ENCODE results near the gene RASGRP4.

The RASGRP4 gene

GRCh38 chr19:38409631-38410133, 16.3 kb downstream of the RASGRP4 start:
- Histone ChIP-seq H3F3A (ENCODE audit: insufficient read depth, low read length) (no peaks in the 10 kb centered on the region), H3K79me2 (ENCODE audit: insufficient read depth, low read length) (no peaks in the 10 kb centered on the region), H3K9me3 (ENCODE audit: low read length) (no peaks in the 10 kb centered on the region), H3K27me3 (ENCODE audit: insufficient read depth, low read length) (no peaks in the 10 kb centered on the region; the same call in 1 of the 2 replicates), H3K36me3 (ENCODE audit: insufficient read depth, low read length) (peaks cover 8% of the 10 kb centered on the region; the same call in 1 of the 2 replicates), H3K4me3 (ENCODE audit: low read depth, low read length, poor library complexity, severe bottlenecking) (no peak overlapping the region), H4K20me1 (ENCODE audit: insufficient read depth, low read length) (no peaks in the 10 kb centered on the region), H3K9me2 (ENCODE audit: low read depth, low read length) (no peaks in the 10 kb centered on the region), H3K27ac (ENCODE audit: low read depth, low read length, poor library complexity, severe bottlenecking) (no peak overlapping the region), H3K4me1 (ENCODE audit: insufficient read depth, low read length, severe bottlenecking) (no peaks in the 10 kb centered on the region), H3K9ac (ENCODE audit: low read length) (no peak overlapping the region), H2AFZ (ENCODE audit: low read length) (no peak overlapping the region), H3K4me2 (ENCODE audit: low read length) (no peak overlapping the region)
- TF ChIP-seq EZH2 (IDR thresholded peaks at IDR 0.05; ENCODE audit: borderline replicate concordance, low read length) = no peak
- TF ChIP-seq CTCF (IDR thresholded peaks at IDR 0.05; ENCODE audit: low read length) = no peak

- Histone ChIP-seq H3K79me2 (ENCODE audit: insufficient read depth, low read length) (no peaks in the 10 kb centered on the region), H2AFZ (ENCODE audit: low read length) (no peak overlapping the region), H3K4me3 (ENCODE audit: low read depth, low read length, poor library complexity, severe bottlenecking) (no peak overlapping the region), H3K9me2 (ENCODE audit: low read depth, low read length) (no peaks in the 10 kb centered on the region), H3K9ac (ENCODE audit: low read length) (no peak overlapping the region), H3K36me3 (ENCODE audit: insufficient read depth, low read length) (peaks cover 8% of the 10 kb centered on the region; the same call in 1 of the 2 replicates), H3K4me1 (ENCODE audit: insufficient read depth, low read length, severe bottlenecking) (peaks cover 10% of the 10 kb centered on the region), H3F3A (ENCODE audit: insufficient read depth, low read length) (no peaks in the 10 kb centered on the region), H4K20me1 (ENCODE audit: insufficient read depth, low read length) (no peaks in the 10 kb centered on the region), H3K4me2 (ENCODE audit: low read length) (no peak overlapping the region), H3K27me3 (ENCODE audit: insufficient read depth, low read length) (no peaks in the 10 kb centered on the region), H3K9me3 (ENCODE audit: low read length) (no peaks in the 10 kb centered on the region), H3K27ac (ENCODE audit: low read depth, low read length, poor library complexity, severe bottlenecking) (no peak overlapping the region)
- TF ChIP-seq EZH2 (IDR thresholded peaks at IDR 0.05; ENCODE audit: borderline replicate concordance, low read length) (no peak), CTCF (IDR thresholded peaks at IDR 0.05; ENCODE audit: low read length) (no peak)
Measured at GRCh38 chr19:38405276-38405675, 20.7 kb downstream of the RASGRP4 start.

- TF ChIP-seq CTCF (IDR thresholded peaks at IDR 0.05; ENCODE audit: low read length) = no peak
- no peak for TF ChIP-seq EZH2 (IDR thresholded peaks at IDR 0.05; ENCODE audit: borderline replicate concordance, low read length)
- Histone ChIP-seq H3K27ac (ENCODE audit: low read depth, low read length, poor library complexity, severe bottlenecking) (no peak overlapping the region), H3K9me3 (ENCODE audit: low read length) (no peaks in the 10 kb centered on the region), H3F3A (ENCODE audit: insufficient read depth, low read length) (no peaks in the 10 kb centered on the region), H3K27me3 (ENCODE audit: insufficient read depth, low read length) (no peaks in the 10 kb centered on the region), H3K4me2 (ENCODE audit: low read length) (no peak overlapping the region), H3K4me3 (ENCODE audit: low read depth, low read length, poor library complexity, severe bottlenecking) (no peak overlapping the region), H3K79me2 (ENCODE audit: insufficient read depth, low read length) (no peaks in the 10 kb centered on the region), H3K9ac (ENCODE audit: low read length) (no peak overlapping the region), H3K36me3 (ENCODE audit: insufficient read depth, low read length) (peaks cover 8% of the 10 kb centered on the region; the same call in 1 of the 2 replicates), H2AFZ (ENCODE audit: low read length) (no peak overlapping the region), H4K20me1 (ENCODE audit: insufficient read depth, low read length) (no peaks in the 10 kb centered on the region), H3K4me1 (ENCODE audit: insufficient read depth, low read length, severe bottlenecking) (peaks cover 10% of the 10 kb centered on the region), H3K9me2 (ENCODE audit: low read depth, low read length) (no peaks in the 10 kb centered on the region)
Measured at GRCh38 chr19:38404858-38405257, 21.2 kb downstream of the RASGRP4 start.
